GM23248 (cell line): ENCODE measurements around the gene TOP2A. TPM values are rescaled to one million over a fixed set of nuclear protein-coding genes. Genes with fewer than 3 reads are reported as not detected.

Experiments used
- DNase-seq: peaks from one replicate; pipeline ENCODE4 v3.0.0-alpha.2; 2015
- H2AFZ ChIP-seq: fragments of 200-600 bp; sonication (generic); 2 replicates; pipeline ENCODE4 v1.6.1; 2016; ENCODE audit warnings: antibody characterized with exemption
- H3F3A ChIP-seq: fragments of 200-600 bp; sonication (generic); 2 replicates; pipeline ENCODE4 v1.6.1; 2016; ENCODE audit warnings: mild to moderate bottlenecking, antibody characterized with exemption, mixed run types; ENCODE audit not compliant: insufficient read depth
- H3K27ac ChIP-seq: fragments of 200-600 bp; sonication (generic); 2 replicates; pipeline ENCODE4 v1.5.1; 2016; ENCODE audit warnings: mild to moderate bottlenecking
- H3K27me3 ChIP-seq: fragments of 200-600 bp; sonication (generic); replicated peaks from 2 replicates; pipeline ENCODE4 v1.6.1; 2016; ENCODE audit warnings: mild to moderate bottlenecking; ENCODE audit not compliant: insufficient read depth
- H3K36me3 ChIP-seq: fragments of 200-600 bp; sonication (generic); 2 replicates; pipeline ENCODE4 v1.6.1; 2016; ENCODE audit warnings: low read depth, mild to moderate bottlenecking
- H3K4me1 ChIP-seq: fragments of 200-600 bp; sonication (generic); 2 replicates; pipeline ENCODE4 v1.6.1; 2016; ENCODE audit warnings: mild to moderate bottlenecking; ENCODE audit not compliant: insufficient read depth
- H3K4me2 ChIP-seq: fragments of 200-600 bp; sonication (generic); one replicate; pipeline ENCODE4 v1.6.1; 2016; ENCODE audit warnings: mild to moderate bottlenecking; ENCODE audit not compliant: unreplicated experiment
- H3K4me3 ChIP-seq: fragments of 200-600 bp; sonication (generic); 2 replicates; pipeline ENCODE4 v1.5.1; 2016; ENCODE audit warnings: mild to moderate bottlenecking
- H3K79me2 ChIP-seq: fragments of 200-600 bp; sonication (generic); 2 replicates; pipeline ENCODE4 v1.6.1; 2016; ENCODE audit warnings: mild to moderate bottlenecking; ENCODE audit not compliant: insufficient read depth
- H3K9ac ChIP-seq: fragments of 200-600 bp; sonication (generic); 2 replicates; pipeline ENCODE4 v1.6.1; 2016; ENCODE audit warnings: mild to moderate bottlenecking
- H3K9me2 ChIP-seq: fragments of 200-600 bp; sonication (generic); 2 replicates; pipeline ENCODE4 v1.6.1; 2016; ENCODE audit warnings: mixed run types, mild to moderate bottlenecking, moderate library complexity; ENCODE audit not compliant: insufficient read depth
- H3K9me3 ChIP-seq: fragments of 200-600 bp; sonication (generic); one replicate; pipeline ENCODE4 v1.6.1; 2017; ENCODE audit warnings: low read depth
- H4K20me1 ChIP-seq: fragments of 200-600 bp; sonication (generic); 2 replicates; pipeline ENCODE4 v1.6.0; 2016; ENCODE audit not compliant: insufficient read depth
- EZH2 ChIP-seq: fragments of 200-600 bp; sonication (generic); IDR thresholded peaks from 2 replicates; pipeline ENCODE4 v1.6.1; 2018; ENCODE audit warnings: antibody characterized with exemption, mild to moderate bottlenecking; ENCODE audit not compliant: insufficient read depth, poor library complexity, severe bottlenecking
- EZH2phosphoT487 ChIP-seq: fragments of 200-600 bp; sonication (generic); IDR thresholded peaks from 2 replicates; pipeline ENCODE4 v1.6.1; 2018; ENCODE audit warnings: antibody characterized with exemption, moderate library complexity, mild to moderate bottlenecking, low read depth; ENCODE audit not compliant: insufficient read depth
- WGBS, 2 experiments: methylation state at CpG; one replicate each; pipeline ENCODE4 v1.1.6; 2015 to 2017; ENCODE audit warnings: low lambda C conversion rate in 2 of 2, low coverage in 1 of 2; ENCODE audit errors: missing lambda C conversion rate in 2 of 2; 5-methylcytosine and 5-hydroxymethylcytosine counted together
- in situ Hi-C: fragments of 300-500 bp; cut with MboI; formaldehyde crosslinking; loops from 2 replicates; pipeline ENCODE4 v1.15.0; 2020
- polyA plus RNA-seq: library from polyadenylated mRNA; unstranded; fragments of >200 nt; fragmentation: Nextera tagmentation; extraction: Ambion mirVana; gene quantifications from 2 replicates; pipeline ENCODE4 v1.2.1, GENCODE V29; 2016
- total RNA-seq: library from RNA; depleted of rRNA; stranded (reverse); fragments of >200 nt; shearing (Covaris generic); gene quantifications from 2 replicates; pipeline ENCODE4 v1.2.3, GENCODE V29; 2014

Gene TOP2A
- total and polyA plus RNA-seq, 2 experiments from 2014 or later = 47.0 to 71.4 TPM

DNA sequence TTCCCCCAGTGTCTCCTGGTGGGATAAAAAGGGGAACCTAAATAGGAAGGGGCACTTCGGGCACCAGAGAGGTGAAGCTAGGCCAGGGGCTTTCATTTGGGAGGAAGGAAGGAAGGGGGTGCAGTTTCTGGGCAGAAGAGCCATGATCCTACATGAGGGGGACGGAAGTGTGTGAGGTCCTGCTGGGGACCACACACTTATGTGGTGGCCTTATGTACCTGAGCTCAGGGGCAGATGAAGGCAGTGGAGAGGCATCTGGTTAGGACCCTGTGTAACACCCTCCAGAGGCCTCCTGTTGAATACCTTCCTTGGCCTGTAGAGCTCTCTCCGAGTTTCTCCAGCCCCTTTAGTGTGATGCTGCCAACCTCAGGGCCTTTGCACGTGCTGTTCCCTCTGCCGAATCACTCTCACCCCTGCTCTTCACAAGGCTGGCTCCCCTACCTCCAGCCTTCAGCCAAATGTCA lies 46.7 kb upstream of the TOP2A start:
- Histone ChIP-seq H3K36me3 (no peaks in the 10 kb centered on the region), H4K20me1 (no peaks in the 10 kb centered on the region), H3K4me2 (no peak overlapping the region), H3K9me3 (no peaks in the 10 kb centered on the region), H3K9ac (no peak overlapping the region), H3K27ac (no peak overlapping the region), H3K4me3 (no peak overlapping the region), H2AFZ (no peak overlapping the region), H3K4me1 (peaks cover 12% of the 10 kb centered on the region), H3K27me3 (no peaks in the 10 kb centered on the region), H3K79me2 (no peaks in the 10 kb centered on the region), H3F3A (peaks cover 70% of the 10 kb centered on the region), H3K9me2 (no peaks in the 10 kb centered on the region)
- 91 to 95% methylated on average over 5 of the region's 5 CpGs for WGBS, 2 experiments
- TF ChIP-seq EZH2 (no peak), EZH2phosphoT487 (no peak)
- DNase-seq = no peak
- in situ Hi-C loops = no loop called here

DNA sequence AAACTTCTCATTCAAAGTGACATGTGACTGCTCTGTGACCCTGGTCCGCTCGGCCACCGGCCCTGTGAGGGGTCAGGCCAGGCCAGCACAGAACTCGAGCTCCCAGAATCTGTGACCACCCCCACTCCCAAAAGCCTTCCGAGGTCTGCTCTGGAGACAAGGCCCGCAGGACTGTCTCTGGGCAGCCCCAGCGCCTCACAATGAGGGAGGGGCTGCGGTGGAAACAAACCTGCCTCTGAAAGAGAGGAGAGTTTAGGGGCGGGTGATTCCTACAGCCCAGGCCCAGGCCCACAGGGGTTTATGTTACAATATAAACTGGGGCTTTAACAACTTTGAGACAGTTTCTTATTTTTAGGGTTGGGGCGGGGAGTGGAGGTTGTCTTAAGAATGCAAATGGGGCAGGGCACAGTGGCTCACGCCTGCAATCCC lies 45.4 kb upstream of the TOP2A start:
- Histone ChIP-seq H3K9me3 (no peaks in the 10 kb centered on the region), H3K79me2 (no peaks in the 10 kb centered on the region), H3K27me3 (no peaks in the 10 kb centered on the region), H3F3A (peaks cover 71% of the 10 kb centered on the region), H3K4me1 (peaks cover 25% of the 10 kb centered on the region), H4K20me1 (no peaks in the 10 kb centered on the region), H3K4me3 (no peak overlapping the region), H3K9ac (no peak overlapping the region), H3K9me2 (no peaks in the 10 kb centered on the region), H3K27ac (peak overlapping the region; percentile 42), H3K4me2 (no peak overlapping the region), H3K36me3 (peaks cover 8% of the 10 kb centered on the region; the same call in 1 of the 2 replicates), H2AFZ (no peak overlapping the region)
- in situ Hi-C loops = no loop called here
- WGBS, 2 experiments = 58 to 62% methylated on average over 11 of the region's 11 CpGs
- peak; percentile 42 for DNase-seq
- TF ChIP-seq EZH2phosphoT487 (no peak), EZH2 (no peak)

DNA sequence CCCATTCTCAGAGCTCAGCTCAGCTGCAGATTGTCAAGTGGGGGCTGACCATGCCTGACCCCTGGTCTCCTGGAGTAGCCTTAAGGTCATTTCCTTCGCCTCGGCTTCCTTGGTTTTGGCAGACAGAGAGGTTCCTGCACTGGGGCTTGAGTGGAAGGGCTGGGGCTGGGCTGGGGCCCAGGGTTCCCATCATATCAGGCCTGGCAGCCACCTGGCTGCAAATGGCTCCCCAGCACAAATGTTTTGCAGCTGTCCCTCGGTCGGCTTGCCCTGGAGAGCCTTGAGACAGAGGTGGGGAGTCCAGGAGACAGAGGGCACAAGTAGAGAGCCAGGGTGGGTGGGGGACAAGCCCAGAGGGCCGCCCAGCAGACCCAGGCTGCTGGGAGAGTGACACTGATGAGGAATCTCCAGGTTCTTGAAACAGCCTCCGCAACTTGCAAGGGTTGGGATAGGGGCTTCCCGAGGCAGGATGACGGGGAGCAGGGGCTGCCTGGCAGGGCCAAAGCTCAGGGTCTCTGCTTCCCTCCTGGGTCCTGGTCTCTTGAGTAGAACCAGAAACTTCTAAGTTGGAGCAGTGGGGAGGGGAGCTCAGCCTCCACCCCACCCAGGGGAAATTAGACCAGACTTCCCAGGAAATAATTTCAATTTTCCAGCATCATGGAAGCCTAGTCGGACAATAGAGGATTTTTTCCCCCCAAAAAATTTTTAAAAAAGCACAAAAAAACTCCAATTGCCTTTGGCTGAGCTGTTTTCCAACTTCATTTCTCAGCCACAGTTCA lies 44.8 kb upstream of the TOP2A start:
- TF ChIP-seq EZH2 (no peak), EZH2phosphoT487 (no peak)
- 59% methylated on average over 8 to 9 of the region's 9 CpGs for WGBS, 2 experiments
- H3K4me1 ChIP-seq = peaks cover 31% of the 10 kb centered on the region
- no peak for DNase-seq
- in situ Hi-C loops = no loop called here
- peak overlapping the region; percentile 42 for H3K27ac ChIP-seq
- peaks cover 71% of the 10 kb centered on the region for H3F3A ChIP-seq
- H3K4me3 ChIP-seq = no peak overlapping the region
- H3K9ac ChIP-seq = no peak overlapping the region
- no peaks in the 10 kb centered on the region for H3K9me2 ChIP-seq
- peaks cover 8% of the 10 kb centered on the region; the same call in 1 of the 2 replicates for H3K36me3 ChIP-seq
- no peaks in the 10 kb centered on the region for H3K79me2 ChIP-seq
- no peak overlapping the region for H3K4me2 ChIP-seq
- no peak overlapping the region for H2AFZ ChIP-seq
- no peaks in the 10 kb centered on the region for H4K20me1 ChIP-seq
- H3K27me3 ChIP-seq = no peaks in the 10 kb centered on the region
- H3K9me3 ChIP-seq = no peaks in the 10 kb centered on the region

DNA sequence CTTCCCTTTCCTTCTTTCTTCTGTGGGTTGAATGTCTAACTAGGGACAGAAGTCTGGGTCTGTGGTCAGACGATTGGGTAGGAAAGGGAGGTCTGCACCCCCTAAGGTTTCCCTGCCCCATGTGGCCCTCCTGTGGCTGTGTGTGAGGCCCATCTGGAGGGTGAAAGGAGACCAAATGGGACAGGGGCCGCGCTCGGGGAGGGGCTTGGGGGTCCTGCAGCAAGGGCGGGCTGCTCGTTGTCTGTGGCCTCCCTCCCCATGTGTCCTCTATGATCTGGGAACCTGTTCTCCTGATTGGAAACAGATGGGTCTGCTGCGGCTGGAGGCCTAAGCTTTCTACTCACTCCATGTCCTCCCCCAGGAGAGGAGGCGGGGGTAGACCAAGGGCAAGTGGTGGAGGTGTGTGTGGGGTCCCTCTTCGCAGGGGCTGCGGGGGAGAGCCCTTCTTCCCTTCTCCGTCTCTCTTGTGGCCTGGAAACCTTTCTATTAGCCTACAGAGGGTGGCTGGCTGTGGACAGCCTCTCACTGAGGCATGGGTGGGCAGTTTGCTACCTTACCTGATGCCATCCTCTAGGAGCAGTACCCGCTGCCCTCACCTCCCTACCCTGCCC lies 44.1 kb upstream of the TOP2A start:
- TF ChIP-seq EZH2 (no peak), EZH2phosphoT487 (no peak)
- peak overlapping the region; percentile 42 for H3K27ac ChIP-seq
- peak; percentile 62 for DNase-seq

More for the DNA sequence above, 44.1 kb upstream of the TOP2A start:
- no peaks in the 10 kb centered on the region for H3K9me2 ChIP-seq
- H2AFZ ChIP-seq = no peak overlapping the region
- 34 to 56% methylated on average over 6 to 12 of the region's 12 CpGs for WGBS, 2 experiments
- H3F3A ChIP-seq = peaks cover 73% of the 10 kb centered on the region
- no peaks in the 10 kb centered on the region for H3K27me3 ChIP-seq
- peaks cover 8% of the 10 kb centered on the region; the same call in 1 of the 2 replicates for H3K36me3 ChIP-seq
- H3K4me1 ChIP-seq = peaks cover 38% of the 10 kb centered on the region
- H4K20me1 ChIP-seq = no peaks in the 10 kb centered on the region
- no peak overlapping the region for H3K4me3 ChIP-seq
- H3K9me3 ChIP-seq = no peaks in the 10 kb centered on the region
- H3K4me2 ChIP-seq = no peak overlapping the region
- no peaks in the 10 kb centered on the region for H3K79me2 ChIP-seq
- in situ Hi-C loops = no loop called here
- H3K9ac ChIP-seq = no peak overlapping the region
